ENCODE measurements around the gene XKR8. TPM values are rescaled to one million over a fixed set of nuclear protein-coding genes. Genes with fewer than 3 reads are reported as not detected.

The XKR8 gene
- total and polyA plus RNA-seq, 2 donors (not counting 1 experiment from before 2014, with no cell fraction given), result 5.5 to 9.2 TPM

DNA sequence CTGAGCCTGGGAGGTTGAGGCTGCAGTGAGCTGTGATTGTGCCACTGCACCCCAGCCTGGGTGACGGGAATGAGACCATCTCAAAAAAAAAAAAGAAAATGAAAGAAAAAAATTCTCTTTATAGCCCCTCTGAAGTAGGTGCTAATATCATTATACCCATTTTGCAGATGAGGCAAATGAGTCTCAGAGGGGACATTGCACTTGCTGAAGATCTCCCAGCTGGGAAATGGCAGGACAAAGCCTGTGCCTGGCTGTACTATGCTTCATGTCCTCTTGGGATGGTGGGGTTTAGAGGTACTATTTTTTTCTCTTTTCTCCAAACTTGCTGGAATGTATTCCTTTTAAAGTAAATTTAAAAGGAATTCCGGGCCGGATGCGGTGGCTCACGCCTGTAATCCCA, 23.4 kb upstream of the XKR8 start:
- H3K27ac ChIP-seq (ENCODE audit: insufficient read depth, low read length), result no peak overlapping the region
- H3K27me3 ChIP-seq (ENCODE audit: control insufficient read depth, insufficient read depth, low read length), result peaks cover 13% of the 10 kb centered on the region
- no peak overlapping the region for H3K4me2 ChIP-seq (ENCODE audit: extremely low read depth, insufficient read depth, low read length)
- no peaks in the 10 kb centered on the region for H3K79me2 ChIP-seq (ENCODE audit: control insufficient read depth, insufficient read depth, low read length)
- no peaks in the 10 kb centered on the region for H3K4me1 ChIP-seq (ENCODE audit: control insufficient read depth, extremely low read depth, insufficient read depth, low read length)
- TF ChIP-seq EZH2 (IDR thresholded peaks at IDR 0.05; ENCODE audit: low read length, missing control alignments), result no peak
- no peak for TF ChIP-seq CTCF (conservative IDR thresholded peaks at IDR 0.05 in 1 of 2, IDR thresholded peaks at IDR 0.05 in 1 of 2; ENCODE audit: low read depth in 1 of 2, low read length in 2 of 2)
- H3K9me3 ChIP-seq (ENCODE audit: control insufficient read depth, insufficient read depth, low read depth, low read length), result no peaks in the 10 kb centered on the region
- H4K20me1 ChIP-seq (ENCODE audit: control insufficient read depth, extremely low read depth, insufficient read depth, low read length), result no peaks in the 10 kb centered on the region
- no peak overlapping the region for H3K9ac ChIP-seq (ENCODE audit: insufficient read depth, low read length)
- no peak overlapping the region for H3K4me3 ChIP-seq (replicated peaks in 1 of 4; ENCODE audit: control extremely low read depth in 1 of 4, insufficient read depth in 1 of 4, low read depth in 3 of 4, low read length in 4 of 4)
- H2AFZ ChIP-seq (ENCODE audit: low read length), result no peak overlapping the region
- no peak for DNase-seq (ENCODE audit: low read depth in 2 of 2)
- no peaks in the 10 kb centered on the region for H3K36me3 ChIP-seq (ENCODE audit: control insufficient read depth, insufficient read depth, low read length)

DNA sequence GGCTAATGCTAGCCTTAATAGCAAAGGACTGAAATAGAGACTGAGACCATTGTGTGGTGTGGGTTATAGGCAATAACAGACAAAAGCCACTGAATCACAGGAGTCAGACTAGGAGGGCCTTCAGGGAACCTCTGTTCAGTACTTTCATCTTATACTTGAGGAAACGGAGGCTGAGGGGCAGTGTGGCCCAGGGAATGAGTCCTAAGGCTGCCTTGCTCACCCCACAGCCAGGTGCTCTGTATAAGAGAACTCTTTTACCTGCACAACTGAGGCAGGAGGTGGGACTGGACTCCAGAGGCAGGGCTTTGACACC, 22.3 kb upstream of the XKR8 start:
- Histone ChIP-seq H3K9me3 (ENCODE audit: control insufficient read depth, insufficient read depth, low read depth, low read length) (no peaks in the 10 kb centered on the region), H4K20me1 (ENCODE audit: control insufficient read depth, extremely low read depth, insufficient read depth, low read length) (no peaks in the 10 kb centered on the region), H3K4me3 (replicated peaks in 1 of 4; ENCODE audit: control extremely low read depth in 1 of 4, insufficient read depth in 1 of 4, low read depth in 3 of 4, low read length in 4 of 4) (no peak overlapping the region), H2AFZ (ENCODE audit: low read length) (no peak overlapping the region), H3K27me3 (ENCODE audit: control insufficient read depth, insufficient read depth, low read length) (peaks cover 13% of the 10 kb centered on the region), H3K27ac (ENCODE audit: insufficient read depth, low read length) (no peak overlapping the region), H3K79me2 (ENCODE audit: control insufficient read depth, insufficient read depth, low read length) (no peaks in the 10 kb centered on the region), H3K4me1 (ENCODE audit: control insufficient read depth, extremely low read depth, insufficient read depth, low read length) (no peaks in the 10 kb centered on the region), H3K9ac (ENCODE audit: insufficient read depth, low read length) (no peak overlapping the region), H3K36me3 (ENCODE audit: control insufficient read depth, insufficient read depth, low read length) (no peaks in the 10 kb centered on the region), H3K4me2 (ENCODE audit: extremely low read depth, insufficient read depth, low read length) (no peak overlapping the region)
- DNase-seq (ENCODE audit: low read depth in 2 of 2), result no peak
- no peak for TF ChIP-seq CTCF (conservative IDR thresholded peaks at IDR 0.05 in 1 of 2, IDR thresholded peaks at IDR 0.05 in 1 of 2; ENCODE audit: low read depth in 1 of 2, low read length in 2 of 2)

GRCh38 chr1:27938488-27938887, 21.3 kb upstream of the XKR8 start:
- Histone ChIP-seq H4K20me1 (ENCODE audit: control insufficient read depth, extremely low read depth, insufficient read depth, low read length) (no peaks in the 10 kb centered on the region), H3K4me3 (replicated peaks in 1 of 4; ENCODE audit: control extremely low read depth in 1 of 4, insufficient read depth in 1 of 4, low read depth in 3 of 4, low read length in 4 of 4) (no peak overlapping the region), H2AFZ (ENCODE audit: low read length) (no peak overlapping the region), H3K9me3 (ENCODE audit: control insufficient read depth, insufficient read depth, low read depth, low read length) (no peaks in the 10 kb centered on the region), H3K4me1 (ENCODE audit: control insufficient read depth, extremely low read depth, insufficient read depth, low read length) (no peaks in the 10 kb centered on the region), H3K4me2 (ENCODE audit: extremely low read depth, insufficient read depth, low read length) (no peak overlapping the region), H3K36me3 (ENCODE audit: control insufficient read depth, insufficient read depth, low read length) (no peaks in the 10 kb centered on the region), H3K27ac (ENCODE audit: insufficient read depth, low read length) (no peak overlapping the region), H3K9ac (ENCODE audit: insufficient read depth, low read length) (no peak overlapping the region), H3K79me2 (ENCODE audit: control insufficient read depth, insufficient read depth, low read length) (no peaks in the 10 kb centered on the region), H3K27me3 (ENCODE audit: control insufficient read depth, insufficient read depth, low read length) (peaks cover 13% of the 10 kb centered on the region)
- TF ChIP-seq EZH2 (IDR thresholded peaks at IDR 0.05; ENCODE audit: low read length, missing control alignments) (no peak), CTCF (conservative IDR thresholded peaks at IDR 0.05 in 1 of 2, IDR thresholded peaks at IDR 0.05 in 1 of 2; ENCODE audit: low read depth in 1 of 2, low read length in 2 of 2) (no peak)
- DNase-seq (ENCODE audit: low read depth in 2 of 2), result no peak
